Psoas muscle (tissue), 8 donors: ENCODE measurements around the gene SLC22A31. TPM values are rescaled to one million over a fixed set of nuclear protein-coding genes. Genes with fewer than 3 reads are reported as not detected.
A peak's percentile ranks its signal among the peaks of the same experiment; 100 is the strongest.

ENCODE experiments used
- ATAC-seq, 4 donors: fragments of 200-7000 bp; cut with Tn5 transposase; one replicate each; pipeline ENCODE4 v1.9.1; 2020; ENCODE audit warnings: moderate library complexity in 3 of 4, mild to moderate bottlenecking in 2 of 4
- DNase-seq, 2 donors: peaks; one replicate each; pipeline ENCODE4 v3.0.0-alpha.2; 2020
- H3K27ac ChIP-seq: fragments of 200-600 bp; one replicate; pipeline ENCODE4 v1.8.0; 2022
- H3K27me3 ChIP-seq, 3 donors: fragments of 200-600 bp in 1 of 3; one replicate each; pipeline versions ENCODE4 v1.6.1 to v1.8.0; 2013 to 2022; ENCODE audit warnings: low read length in 2 of 3, mild to moderate bottlenecking in 2 of 3, moderate library complexity in 1 of 3; ENCODE audit not compliant: insufficient read depth in 3 of 3
- H3K36me3 ChIP-seq, 2 donors: fragments of 200-600 bp in 1 of 2; one replicate each; pipeline versions ENCODE4 v1.6.1 to v1.8.0; 2013 to 2022; ENCODE audit warnings: low read depth in 1 of 2, mild to moderate bottlenecking in 1 of 2, moderate library complexity in 1 of 2; ENCODE audit not compliant: insufficient read depth in 1 of 2
- H3K4me1 ChIP-seq: fragments of 200-600 bp; one replicate; pipeline ENCODE4 v1.8.0; 2022
- H3K4me3 ChIP-seq: fragments of 200-600 bp; one replicate; pipeline ENCODE4 v1.8.0; 2022; ENCODE audit warnings: mild to moderate bottlenecking
- H3K9me3 ChIP-seq: fragments of 200-600 bp; one replicate; pipeline ENCODE4 v1.8.0; 2022
- WGBS, 3 donors: extraction: QIAGEN DNeasy Blood & Tissue Kit; methylation state at CpG; one replicate each; pipeline versions ENCODE4 v1.1.6 to v1.1.7; 2013; 5-methylcytosine and 5-hydroxymethylcytosine counted together
- intact Hi-C, 2 donors: fragments of 100-400 bp; cut with DNase I; formaldehyde crosslinking; loops; one replicate each; pipeline versions ENCODE4 v1.11.0 to v1.14.2; 2022
- polyA plus RNA-seq, 3 donors: library from polyadenylated mRNA; stranded (reverse); fragments of 200-250 nt; gene quantifications; one replicate each; pipeline ENCODE4 v1.2.3, GENCODE V29; 2013
- total RNA-seq, 4 donors: library from RNA; stranded (reverse); fragmentation: NEBNext Ultra II Directional in 2 of 4; extraction: Animal tissue kit (Norgen Biotek cat#: 25700) in 2 of 4; gene quantifications; one replicate each; pipeline versions ENCODE4 v1.2.1 to v1.2.4, GENCODE V29; 2021 to 2023
- TF ChIP-seq, protein P1 (sequence below): fragments of 200-600 bp; IDR thresholded peaks from one replicate; pipeline ENCODE4 v1.8.0; 2022; ENCODE audit warnings: antibody characterized with exemption
- donor health status: healthy with polysubstance abuse.
- donor health status: DM: no; HTN: no; CAD: no; lungs with moderate emphysema.
- donor health status: Bipolar disorder and iron deficiency.
- donor health status: healthy.
- donor health status: DM: yes; HTN: yes; CAD: no.
- donor health status: DM: no; HTN: no; CAD: no.
- donor health status: DM: no; HTN: no; CAD: no.
- donor health status: DM: yes; HTN: yes; CAD: no.

The SLC22A31 gene
- total and polyA plus RNA-seq, 7 donors: 0.03 TPM; not detected in 6

DNA sequence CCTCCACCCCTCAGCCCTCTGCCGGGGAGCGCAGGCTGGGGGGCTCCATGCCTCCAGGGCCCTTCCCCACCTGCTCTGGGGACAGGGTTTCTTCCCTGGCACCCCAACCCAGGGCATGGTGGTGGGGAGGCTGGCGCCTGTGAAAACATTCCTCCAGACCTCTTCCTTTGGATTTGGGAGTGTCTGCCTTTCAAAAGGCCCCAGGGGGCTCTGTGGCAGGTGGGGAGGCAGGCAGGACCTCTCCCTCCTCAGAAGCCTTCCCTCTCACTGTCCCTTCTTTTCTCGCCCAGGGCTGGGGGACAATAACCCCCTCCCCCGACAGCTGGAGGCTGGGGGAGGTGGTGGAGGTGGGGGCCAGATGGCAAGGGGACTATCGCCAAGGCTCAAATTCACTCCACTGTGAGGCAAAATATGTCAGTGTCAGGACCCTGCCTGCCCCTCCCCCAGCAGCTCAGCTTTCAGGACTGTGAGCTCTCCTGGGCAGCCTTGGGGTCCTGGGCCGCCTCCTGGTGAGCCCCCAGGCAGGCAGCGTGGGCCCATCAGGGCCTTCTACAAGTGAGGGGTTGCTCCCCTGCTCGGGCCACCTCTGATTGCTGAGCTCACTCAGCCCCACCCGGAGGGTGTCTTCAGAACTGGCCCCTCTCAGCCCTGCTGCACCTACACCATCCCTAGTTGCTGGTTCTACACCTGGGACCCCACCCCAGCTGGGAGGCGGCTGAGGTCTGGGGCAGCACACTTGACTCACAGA, 27.0 kb downstream of the SLC22A31 start:
- TF ChIP-seq, protein P1, sequence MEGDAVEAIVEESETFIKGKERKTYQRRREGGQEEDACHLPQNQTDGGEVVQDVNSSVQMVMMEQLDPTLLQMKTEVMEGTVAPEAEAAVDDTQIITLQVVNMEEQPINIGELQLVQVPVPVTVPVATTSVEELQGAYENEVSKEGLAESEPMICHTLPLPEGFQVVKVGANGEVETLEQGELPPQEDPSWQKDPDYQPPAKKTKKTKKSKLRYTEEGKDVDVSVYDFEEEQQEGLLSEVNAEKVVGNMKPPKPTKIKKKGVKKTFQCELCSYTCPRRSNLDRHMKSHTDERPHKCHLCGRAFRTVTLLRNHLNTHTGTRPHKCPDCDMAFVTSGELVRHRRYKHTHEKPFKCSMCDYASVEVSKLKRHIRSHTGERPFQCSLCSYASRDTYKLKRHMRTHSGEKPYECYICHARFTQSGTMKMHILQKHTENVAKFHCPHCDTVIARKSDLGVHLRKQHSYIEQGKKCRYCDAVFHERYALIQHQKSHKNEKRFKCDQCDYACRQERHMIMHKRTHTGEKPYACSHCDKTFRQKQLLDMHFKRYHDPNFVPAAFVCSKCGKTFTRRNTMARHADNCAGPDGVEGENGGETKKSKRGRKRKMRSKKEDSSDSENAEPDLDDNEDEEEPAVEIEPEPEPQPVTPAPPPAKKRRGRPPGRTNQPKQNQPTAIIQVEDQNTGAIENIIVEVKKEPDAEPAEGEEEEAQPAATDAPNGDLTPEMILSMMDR: no peak
- no peaks in the 10 kb centered on the region for H3K36me3 ChIP-seq
- intact Hi-C loops: loop anchor here in 1 of 2 donors (5.0 kb wide), 1 partner anchor 44 kb away; the partner anchor contains the start of gene ZNF778
- peak overlapping the region; percentile 87 for H3K4me3 ChIP-seq
- ATAC-seq (no peak), DNase-seq (no peak)
- H3K27ac ChIP-seq: peak overlapping the region; percentile 95
- peaks cover 43% of the 10 kb centered on the region for H3K4me1 ChIP-seq
- H3K9me3 ChIP-seq: no peaks in the 10 kb centered on the region
- 44 to 47% (median 45%) methylated on average over 9 to 11 of the region's 11 CpGs for WGBS, 3 donors
- H3K27me3 ChIP-seq: peaks cover 0 to 8% (median 0%) of the 10 kb centered on the region in 3 donors

DNA sequence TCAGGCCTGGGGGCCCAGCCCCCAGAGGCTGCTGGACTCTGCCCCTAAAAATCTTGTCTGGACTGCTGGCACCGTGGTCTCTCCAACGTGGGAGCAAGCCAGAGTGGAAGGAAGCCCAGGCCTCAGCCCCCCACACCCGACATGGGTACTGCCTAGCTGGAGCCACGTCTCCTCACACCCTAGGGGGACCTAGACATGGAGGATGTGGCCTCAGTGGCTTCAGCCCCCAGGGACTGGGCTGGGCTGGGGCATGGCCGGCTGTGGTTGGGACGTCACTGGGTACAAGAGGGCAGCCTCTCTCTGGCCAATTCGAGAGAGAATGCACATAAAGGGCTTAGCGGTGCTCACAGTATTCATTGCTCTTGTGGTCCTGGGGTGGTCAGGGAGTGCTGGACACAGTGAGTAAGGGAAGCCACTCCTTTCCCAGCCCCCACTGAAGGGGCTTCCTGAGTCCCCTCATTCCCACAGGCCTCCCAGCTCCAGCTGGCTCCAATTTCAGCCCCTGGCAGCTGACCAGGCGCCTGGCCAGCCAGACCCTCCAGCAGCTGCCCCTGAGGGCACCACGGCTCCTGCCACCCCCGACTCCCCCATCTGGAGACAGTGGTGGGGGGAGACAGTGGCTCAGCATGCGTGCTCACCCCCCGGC, 27.7 kb downstream of the SLC22A31 start:
- H3K9me3 ChIP-seq: no peaks in the 10 kb centered on the region
- H3K27me3 ChIP-seq: peaks cover 0 to 9% (median 0%) of the 10 kb centered on the region in 3 donors
- peak overlapping the region; percentile 87 for H3K4me3 ChIP-seq
- WGBS, 3 donors: 18 to 28% (median 23%) methylated on average over 13 of the region's 13 CpGs
- peak overlapping the region; percentile 95 for H3K27ac ChIP-seq
- H3K4me1 ChIP-seq: peaks cover 43% of the 10 kb centered on the region
- TF ChIP-seq, protein P1: no peak
- intact Hi-C loops: loop anchor here in 1 of 2 donors (5.0 kb wide), 1 partner anchor 45 kb away; the partner anchor contains the start of gene ZNF778
- DNase-seq: peak in 1 of 2 donors; percentile 57
- H3K36me3 ChIP-seq: no peaks in the 10 kb centered on the region
- peak in 2 of 4 donors; percentile 8 to 11 for ATAC-seq

DNA sequence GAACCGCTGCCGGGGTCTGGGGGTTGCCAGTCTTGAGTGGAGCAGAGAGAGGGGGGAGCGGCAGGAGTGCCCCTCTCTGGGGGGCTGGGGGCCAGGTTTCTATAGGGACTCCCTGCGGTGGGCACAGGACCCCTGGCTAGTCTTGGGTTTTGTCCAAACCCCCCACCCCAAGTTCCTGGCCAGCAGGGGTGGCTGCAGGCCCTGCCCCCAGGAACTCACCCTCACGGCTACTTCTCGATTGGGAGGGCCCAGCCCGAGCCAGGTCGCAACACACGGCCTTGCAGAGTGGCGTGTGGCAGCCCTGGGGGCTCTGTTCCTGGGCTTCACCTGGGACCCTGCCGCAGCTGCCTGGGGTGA, 28.2 kb downstream of the SLC22A31 start:
- Histone ChIP-seq H3K27me3 (peaks cover 0 to 10% (median 0%) of the 10 kb centered on the region in 3 donors), H3K9me3 (no peaks in the 10 kb centered on the region), H3K4me3 (peak overlapping the region; percentile 87), H3K4me1 (peaks cover 43% of the 10 kb centered on the region), H3K27ac (peak overlapping the region; percentile 95), H3K36me3 (no peaks in the 10 kb centered on the region)
- intact Hi-C loops: loop anchor here in 1 of 2 donors (5.0 kb wide), 1 partner anchor 45 kb away; the partner anchor contains the start of gene ZNF778
- ATAC-seq: peak in 1 of 4 donors; percentile 17
- 24 to 36% (median 35%) methylated on average over 9 to 11 of the region's 11 CpGs for WGBS, 3 donors
- no peak for DNase-seq
- TF ChIP-seq, protein P1: no peak

DNA sequence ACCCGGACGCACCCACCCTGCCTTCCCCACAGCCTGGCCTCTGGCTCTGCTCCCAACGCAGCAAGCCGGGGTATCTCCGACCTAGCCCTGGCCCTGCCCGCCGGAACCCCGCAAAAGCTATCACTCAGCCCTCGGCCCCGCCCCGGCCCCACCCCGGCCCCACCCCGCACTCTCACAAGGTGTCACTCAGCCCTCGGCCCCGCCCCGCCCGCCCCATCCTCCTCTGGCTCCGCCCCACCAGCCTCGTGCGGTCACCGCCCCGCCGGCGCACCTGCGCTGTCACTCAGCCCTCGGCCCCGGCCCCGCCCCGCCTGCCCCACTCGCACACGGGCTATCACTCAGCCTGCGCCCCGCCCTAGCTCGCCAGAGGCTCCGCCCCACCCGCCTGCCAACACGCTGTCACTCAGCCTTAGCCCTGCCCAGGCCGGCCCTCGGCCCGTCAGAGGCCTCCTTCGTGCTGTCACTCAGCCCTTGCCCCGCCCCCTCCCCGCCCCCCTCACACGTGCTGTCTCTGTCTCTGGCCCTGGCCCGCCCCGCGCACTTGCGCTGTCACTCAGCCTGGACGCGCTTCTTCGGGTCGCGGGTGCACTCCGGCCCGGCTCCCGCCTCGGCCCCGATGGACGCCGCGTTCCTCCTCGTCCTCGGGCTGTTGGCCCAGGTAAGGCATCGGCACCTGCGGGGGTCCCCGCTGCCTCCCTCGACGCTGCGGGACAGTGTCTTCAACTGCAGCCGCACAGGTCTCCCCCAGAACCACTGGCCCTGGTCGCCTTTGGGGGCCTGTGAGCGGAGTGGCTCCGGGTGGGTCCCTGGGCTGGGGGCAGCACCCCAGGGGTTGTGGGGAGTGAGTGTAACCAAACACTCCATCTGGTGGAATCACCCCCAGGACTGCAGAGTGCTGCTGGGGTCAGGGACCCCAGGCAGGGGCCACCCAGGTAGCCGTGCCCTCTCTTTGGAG, 28.8 kb downstream of the SLC22A31 start, which contains the start of gene CDH15:
Gene CDH15, plus strand, starts transcription at position 533 of the 955 bp plus-strand sequence. Its CDS starts 84 bp downstream, at position 617.
- Histone ChIP-seq H3K4me1 (peaks cover 43% of the 10 kb centered on the region), H3K27me3 (peaks cover 0 to 17% (median 0%) of the 10 kb centered on the region in 3 donors)
- 2 to 6% (median 3%) methylated on average over 48 to 74 of the region's 74 CpGs for WGBS, 3 donors

More for the DNA sequence above, 28.8 kb downstream of the SLC22A31 start, which contains the start of gene CDH15:
- ATAC-seq (peak; percentile 86 to 91 (median 88)), DNase-seq (peak; percentile 94 to 99)
- Histone ChIP-seq H3K4me3 (peak within 1 kb of the TSS; percentile 87), H3K9me3 (no peaks in the 10 kb centered on the region), H3K27ac (peak within 1 kb of the TSS; percentile 95), H3K36me3 (no peaks in the 10 kb centered on the region)
- TF ChIP-seq, protein P1: no peak
- intact Hi-C loops: loop anchor here in 1 of 2 donors (5.0 kb wide), 1 partner anchor 46 kb away; the partner anchor contains the start of gene ZNF778
